Caco-2 (cell line): Measurements from ENCODE around the gene PAPPA2. TPM values are rescaled to one million over a fixed set of nuclear protein-coding genes. Genes with fewer than 3 reads are reported as not detected.

Experiments used
- BruUV-seq: library from RNA; stranded (reverse); fragments of 400-500 nt; replicated peaks from 2 replicates; lab custom pipeline; 2021; lab: Mats Ljungman, UMichigan
- CTCF ChIA-PET: fragments of 300-600 bp; sonication (Branson Sonifier 250); formaldehyde crosslinking; loops from one replicate; lab custom pipeline; 2022; ENCODE audit warnings: antibody characterized with exemption; lab: Charles Lee
- POLR2A ChIA-PET: fragments of 300-600 bp; sonication (Branson Sonifier 250); formaldehyde crosslinking; loops from one replicate; lab custom pipeline; 2022; ENCODE audit warnings: antibody characterized with exemption; lab: Charles Lee
- DNase-seq, 2 experiments: peaks; one replicate each; pipeline versions ENCODE4 v3.0.0 to v3.0.0-alpha.2; 2020 to 2022
- H3K27me3 ChIP-seq: replicated peaks from 2 replicates; pipeline ENCODE4 v1.6.0; 2011; ENCODE audit warnings: low read length; ENCODE audit not compliant: control insufficient read depth, insufficient read depth
- H3K36me3 ChIP-seq: 2 replicates; pipeline ENCODE4 v1.5.1; 2011; ENCODE audit warnings: low read length; ENCODE audit not compliant: control insufficient read depth, insufficient read depth
- H3K4me1 ChIP-seq: fragments of 250-450 bp; sonication (Bioruptor Pico); 2 replicates; pipeline ENCODE4 v1.5.1; 2020; ENCODE audit warnings: mild to moderate bottlenecking
- H3K4me3 ChIP-seq: 2 replicates; pipeline ENCODE4 v1.5.1; 2011; ENCODE audit warnings: low read depth, mild to moderate bottlenecking, control low read depth, low read length
- H3K9me3 ChIP-seq: fragments of 250-450 bp; sonication (Bioruptor Pico); 2 replicates; pipeline ENCODE4 v1.5.1; 2020; ENCODE audit warnings: mild to moderate bottlenecking, moderate library complexity
- H3K27ac Mint-ChIP-seq: one replicate; pipeline ENCODE4 v1.8.0; 2022; ENCODE audit warnings: mixed read lengths; ENCODE audit not compliant: unreplicated experiment
- H3K27me3 Mint-ChIP-seq: one replicate; pipeline ENCODE4 v1.8.0; 2022; ENCODE audit warnings: mixed read lengths; ENCODE audit not compliant: insufficient read depth, unreplicated experiment
- H3K36me3 Mint-ChIP-seq: one replicate; pipeline ENCODE4 v1.8.0; 2022; ENCODE audit warnings: mild to moderate bottlenecking, mixed read lengths; ENCODE audit not compliant: insufficient read depth, unreplicated experiment
- H3K4me1 Mint-ChIP-seq: one replicate; pipeline ENCODE4 v1.8.0; 2022; ENCODE audit warnings: low read depth, mixed read lengths; ENCODE audit not compliant: unreplicated experiment
- H3K4me3 Mint-ChIP-seq: one replicate; pipeline ENCODE4 v1.8.0; 2022; ENCODE audit warnings: mild to moderate bottlenecking, moderate library complexity, mixed read lengths; ENCODE audit not compliant: unreplicated experiment
- H3K9me3 Mint-ChIP-seq: one replicate; pipeline ENCODE4 v1.8.0; 2022; ENCODE audit warnings: mixed read lengths; ENCODE audit not compliant: unreplicated experiment
- CTCF ChIP-seq, 2 experiments: fragments of 200-600 bp in 1 of 2; IDR thresholded peaks; 1 replicate in 1 of 2; 2 replicates in 1 of 2; pipeline versions ENCODE4 v1.5.1 to v1.8.0; 2011 to 2022; ENCODE audit warnings: antibody characterized with exemption in 1 of 2, control low read depth in 1 of 2, inconsistent platforms in 1 of 2, low read depth in 1 of 2, low read length in 1 of 2, mild to moderate bottlenecking in 1 of 2, moderate library complexity in 1 of 2; ENCODE audit not compliant: insufficient read depth in 1 of 2, severe bottlenecking in 1 of 2, unreplicated experiment in 1 of 2
- intact Hi-C: fragments of 100-400 bp; cut with micrococcal nuclease; formaldehyde crosslinking; loops from one replicate; pipeline ENCODE4 v1.10.0; 2022; ENCODE audit not compliant: unreplicated experiment
- total RNA-seq: library from RNA; stranded (reverse); gene quantifications from 2 replicates; pipeline ENCODE4 v1.2.3, GENCODE V29; 2022

PAPPA2 gene
- total RNA-seq, 1 experiment from 2014 or later = 0.18 TPM

- TF ChIP-seq CTCF (IDR thresholded peaks at IDR 0.05; ENCODE audit: insufficient read depth in 1 of 2, low read depth in 1 of 2, low read length in 1 of 2, severe bottlenecking in 1 of 2, unreplicated experiment in 1 of 2) = no peak
- intact Hi-C loops = no loop called here
- no peak overlapping the region for H3K4me3 Mint-ChIP-seq
- H3K27me3 Mint-ChIP-seq = peaks cover 17% of the 10 kb centered on the region
- no peak for DNase-seq
- Histone ChIP-seq H3K4me1 (no peaks in the 10 kb centered on the region), H3K36me3 (no peaks in the 10 kb centered on the region), H3K4me3 (no peak overlapping the region), H3K27me3 (no peaks in the 10 kb centered on the region), H3K9me3 (no peaks in the 10 kb centered on the region)
- ChIA-PET CTCF (no interaction called here), POLR2A (no interaction called here)
- no peak overlapping the region for H3K27ac Mint-ChIP-seq
- no TSS peak for BruUV-seq
- H3K36me3 Mint-ChIP-seq = no peaks in the 10 kb centered on the region
- no peaks in the 10 kb centered on the region for H3K9me3 Mint-ChIP-seq
- H3K4me1 Mint-ChIP-seq = no peaks in the 10 kb centered on the region
These were observed 391.1 kb downstream of the PAPPA2 start for GRCh38 chr1:176854121-176854520.

- Mint-ChIP-seq H3K9me3 (no peaks in the 10 kb centered on the region), H3K4me1 (no peaks in the 10 kb centered on the region), H3K27ac (no peak overlapping the region), H3K27me3 (peaks cover 16% of the 10 kb centered on the region), H3K4me3 (no peak overlapping the region), H3K36me3 (no peaks in the 10 kb centered on the region)
- H3K27me3 ChIP-seq = no peaks in the 10 kb centered on the region
- BruUV-seq = no TSS peak
- H3K4me1 ChIP-seq = no peaks in the 10 kb centered on the region
- ChIA-PET CTCF (no interaction called here), POLR2A (no interaction called here)
- DNase-seq = no peak
- no peak overlapping the region for H3K4me3 ChIP-seq
- intact Hi-C loops = no loop called here
- H3K9me3 ChIP-seq = no peaks in the 10 kb centered on the region
- H3K36me3 ChIP-seq = no peaks in the 10 kb centered on the region
- no peak for TF ChIP-seq CTCF (IDR thresholded peaks at IDR 0.05; ENCODE audit: insufficient read depth in 1 of 2, low read depth in 1 of 2, low read length in 1 of 2, severe bottlenecking in 1 of 2, unreplicated experiment in 1 of 2)
These were observed 392.1 kb downstream of the PAPPA2 start for GRCh38 chr1:176854758-176855745.

GRCh38 chr1:176857632-176858031, 394.7 kb downstream of the PAPPA2 start:
- peaks cover 5% of the 10 kb centered on the region for H3K27me3 Mint-ChIP-seq
- no peak for TF ChIP-seq CTCF (IDR thresholded peaks at IDR 0.05; ENCODE audit: insufficient read depth in 1 of 2, low read depth in 1 of 2, low read length in 1 of 2, severe bottlenecking in 1 of 2, unreplicated experiment in 1 of 2)
- H3K4me3 Mint-ChIP-seq = no peak overlapping the region
- Histone ChIP-seq H3K36me3 (no peaks in the 10 kb centered on the region), H3K9me3 (no peaks in the 10 kb centered on the region), H3K27me3 (no peaks in the 10 kb centered on the region), H3K4me1 (no peaks in the 10 kb centered on the region), H3K4me3 (no peak overlapping the region)
- no peaks in the 10 kb centered on the region for H3K4me1 Mint-ChIP-seq
- H3K36me3 Mint-ChIP-seq = no peaks in the 10 kb centered on the region
- H3K27ac Mint-ChIP-seq = no peak overlapping the region
- ChIA-PET POLR2A (no interaction called here), CTCF (no interaction called here)
- intact Hi-C loops = no loop called here
- H3K9me3 Mint-ChIP-seq = no peaks in the 10 kb centered on the region
- no peak for DNase-seq
- BruUV-seq = no TSS peak
